GM06990 (cell line): ENCODE results near the gene ZAR1.

Source experiments
- DNase-seq: peaks from one replicate; pipeline ENCODE4 v3.0.0-alpha.2; 2011; ENCODE audit not compliant: insufficient read length; ENCODE audit errors: extremely low read depth
- H3K27me3 ChIP-seq: replicated peaks from 2 replicates; pipeline ENCODE4 v1.6.0; 2011; ENCODE audit warnings: low read length; ENCODE audit not compliant: control insufficient read depth, insufficient read depth
- H3K36me3 ChIP-seq: 2 replicates; pipeline ENCODE4 v1.5.1; 2011; ENCODE audit warnings: low read length; ENCODE audit not compliant: control insufficient read depth, insufficient read depth
- H3K4me3 ChIP-seq: replicated peaks from 2 replicates; pipeline ENCODE4 v1.5.1; 2011; ENCODE audit warnings: low read depth, mild to moderate bottlenecking, control low read depth, low read length
- TF ChIP-seq, protein P1 (sequence below): IDR thresholded peaks from 2 replicates; pipeline ENCODE4 v1.5.1; 2011; ENCODE audit warnings: low read length, control low read depth, mild to moderate bottlenecking, inconsistent platforms; ENCODE audit not compliant: insufficient read depth, poor library complexity, severe bottlenecking

The ZAR1 gene

DNA sequence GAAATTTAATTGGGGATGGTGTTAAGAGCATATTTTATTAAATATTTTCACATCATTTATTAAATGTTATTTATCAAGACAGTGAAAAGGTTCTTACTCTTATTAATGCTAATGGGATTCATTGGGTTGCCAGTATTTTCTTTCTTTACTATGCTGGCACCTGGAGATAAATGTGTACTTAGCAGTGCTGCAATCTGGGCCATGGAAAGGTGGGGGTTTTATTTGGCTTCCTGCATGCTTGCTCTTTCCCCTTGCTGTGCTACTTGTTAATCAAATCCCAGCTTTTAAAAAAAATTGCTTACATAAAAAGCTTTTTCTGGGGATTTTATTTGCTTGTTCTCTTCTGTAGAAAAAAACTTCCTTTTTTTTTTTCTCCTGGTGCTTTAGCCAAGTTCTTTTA is 48.3 kb downstream of the ZAR1 start:
- Histone ChIP-seq H3K27me3 (no peaks in the 10 kb centered on the region), H3K36me3 (peaks cover 5% of the 10 kb centered on the region), H3K4me3 (no peak overlapping the region)
- no peak for DNase-seq
- TF ChIP-seq, protein P1, sequence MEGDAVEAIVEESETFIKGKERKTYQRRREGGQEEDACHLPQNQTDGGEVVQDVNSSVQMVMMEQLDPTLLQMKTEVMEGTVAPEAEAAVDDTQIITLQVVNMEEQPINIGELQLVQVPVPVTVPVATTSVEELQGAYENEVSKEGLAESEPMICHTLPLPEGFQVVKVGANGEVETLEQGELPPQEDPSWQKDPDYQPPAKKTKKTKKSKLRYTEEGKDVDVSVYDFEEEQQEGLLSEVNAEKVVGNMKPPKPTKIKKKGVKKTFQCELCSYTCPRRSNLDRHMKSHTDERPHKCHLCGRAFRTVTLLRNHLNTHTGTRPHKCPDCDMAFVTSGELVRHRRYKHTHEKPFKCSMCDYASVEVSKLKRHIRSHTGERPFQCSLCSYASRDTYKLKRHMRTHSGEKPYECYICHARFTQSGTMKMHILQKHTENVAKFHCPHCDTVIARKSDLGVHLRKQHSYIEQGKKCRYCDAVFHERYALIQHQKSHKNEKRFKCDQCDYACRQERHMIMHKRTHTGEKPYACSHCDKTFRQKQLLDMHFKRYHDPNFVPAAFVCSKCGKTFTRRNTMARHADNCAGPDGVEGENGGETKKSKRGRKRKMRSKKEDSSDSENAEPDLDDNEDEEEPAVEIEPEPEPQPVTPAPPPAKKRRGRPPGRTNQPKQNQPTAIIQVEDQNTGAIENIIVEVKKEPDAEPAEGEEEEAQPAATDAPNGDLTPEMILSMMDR, result no peak

- TF ChIP-seq, protein P1, result no peak
- no peaks in the 10 kb centered on the region for H3K27me3 ChIP-seq
- H3K4me3 ChIP-seq, result no peak overlapping the region
- no peak for DNase-seq
- H3K36me3 ChIP-seq, result peaks cover 7% of the 10 kb centered on the region
Observed at GRCh38 chr4:48539597-48539996, 49.5 kb downstream of the ZAR1 start.

- no peak for DNase-seq
- TF ChIP-seq, protein P1, result no peak
- H3K27me3 ChIP-seq, result no peaks in the 10 kb centered on the region
- no peak overlapping the region for H3K4me3 ChIP-seq
- peaks cover 8% of the 10 kb centered on the region for H3K36me3 ChIP-seq
Observed at GRCh38 chr4:48542888-48543287, 52.8 kb downstream of the ZAR1 start.

GRCh38 chr4:48543796-48544195 is 53.7 kb downstream of the ZAR1 start:
- TF ChIP-seq, protein P1, result no peak
- H3K36me3 ChIP-seq, result peaks cover 8% of the 10 kb centered on the region
- DNase-seq, result no peak
- H3K27me3 ChIP-seq, result no peaks in the 10 kb centered on the region
- H3K4me3 ChIP-seq, result no peak overlapping the region
